Transverse colon (tissue), 4 donors: ENCODE measurements around the gene ADCY2.

Source experiments
- CTCF ChIP-seq, 5 experiments: fragments of 200-600 bp in 3 of 5; fragments of 450-650 bp in 2 of 5; sonication (generic) in 3 of 5; IDR thresholded peaks; 1 replicate in 2 of 5; 2 replicates in 3 of 5; pipeline ENCODE4 v1.5.1; 2016 to 2017; ENCODE audit warnings: antibody characterized with exemption in 5 of 5, inconsistent platforms in 3 of 5, mild to moderate bottlenecking in 2 of 5, moderate library complexity in 1 of 5
- POLR2A ChIP-seq: fragments of 450-650 bp; IDR thresholded peaks from one replicate; pipeline ENCODE4 v1.6.1; 2016; ENCODE audit warnings: antibody characterized with exemption, mild to moderate bottlenecking, moderate library complexity
- POLR2AphosphoS5 ChIP-seq, 3 donors: sonication (generic); formaldehyde crosslinking; IDR thresholded peaks; one replicate each; pipeline ENCODE4 v1.6.1; 2016; ENCODE audit warnings: antibody characterized with exemption in 3 of 3

DNA sequence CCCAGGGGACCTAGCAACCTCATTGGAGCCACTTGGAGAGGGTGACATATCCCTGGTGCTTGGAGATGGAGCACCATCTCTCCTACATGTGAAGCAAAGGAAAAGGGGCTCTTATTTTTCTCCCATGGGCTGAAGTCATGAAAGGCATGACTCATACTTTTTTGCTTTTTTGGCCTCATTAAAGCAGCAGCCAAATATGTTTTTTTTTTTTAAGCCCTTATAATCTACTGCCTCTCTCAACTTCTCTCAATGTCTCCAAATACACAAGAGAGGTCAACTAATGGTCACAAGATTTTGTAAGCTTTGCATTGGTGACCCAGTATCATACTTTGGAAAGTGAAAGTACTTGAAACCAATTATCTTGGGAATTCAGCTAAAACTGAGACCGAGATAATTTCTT, 456.6 kb downstream of the ADCY2 start:
- TF ChIP-seq CTCF (IDR thresholded peaks at IDR 0.05): no peak
- TF ChIP-seq POLR2A: no peak
- no peak for TF ChIP-seq POLR2AphosphoS5 (IDR thresholded peaks at IDR 0.05)
